Gastroesophageal sphincter (tissue), 4 donors: Measurements from ENCODE around the gene AFF3. TPM values are rescaled to one million over a fixed set of nuclear protein-coding genes. Genes with fewer than 3 reads are reported as not detected.
A peak's percentile ranks its signal among the peaks of the same experiment; 100 is the strongest.

ENCODE experiments used
- ATAC-seq: fragments of 150-250 bp; one replicate; pipeline ENCODE4 v1.9.1; 2016; ENCODE audit warnings: mild to moderate bottlenecking, moderate library complexity
- H3K27ac ChIP-seq, 4 donors: fragments of 200-600 bp; sonication (generic) in 3 of 4; 1 replicate in 3 of 4; 2 replicates in 1 of 4; pipeline ENCODE4 v1.5.1; 2016 to 2019
- H3K27me3 ChIP-seq: fragments of 200-600 bp; sonication (generic); one replicate; pipeline ENCODE4 v1.5.1; 2019
- H3K36me3 ChIP-seq, 2 donors: fragments of 200-600 bp; sonication (generic); one replicate each; pipeline ENCODE4 v1.5.1; 2019; ENCODE audit warnings: control low read depth in 1 of 2
- H3K4me1 ChIP-seq, 3 donors: fragments of 200-600 bp; sonication (generic); 1 replicate in 2 of 3; 2 replicates in 1 of 3; pipeline ENCODE4 v1.5.1; 2016 to 2019; ENCODE audit warnings: control low read depth in 2 of 3
- H3K4me3 ChIP-seq, 2 donors: fragments of 200-600 bp; sonication (generic); one replicate each; pipeline ENCODE4 v1.5.1; 2019; ENCODE audit warnings: mild to moderate bottlenecking in 1 of 2, moderate library complexity in 1 of 2
- H3K9me3 ChIP-seq, 3 donors: fragments of 200-600 bp; sonication (generic); one replicate each; pipeline ENCODE4 v1.5.1; 2017 to 2019; ENCODE audit warnings: control low read depth in 2 of 3
- EP300 ChIP-seq: sonication (generic); formaldehyde crosslinking; IDR thresholded peaks from one replicate; pipeline ENCODE4 v1.6.1; 2017; ENCODE audit warnings: antibody characterized with exemption, mild to moderate bottlenecking
- POLR2A ChIP-seq, 2 donors: fragments of 450-650 bp; IDR thresholded peaks; one replicate each; pipeline ENCODE4 v1.6.1; 2017; ENCODE audit warnings: antibody characterized with exemption in 2 of 2, mild to moderate bottlenecking in 2 of 2, moderate library complexity in 1 of 2
- POLR2AphosphoS5 ChIP-seq: sonication (generic); formaldehyde crosslinking; IDR thresholded peaks from one replicate; pipeline ENCODE4 v1.6.1; 2017; ENCODE audit warnings: antibody characterized with exemption
- WGBS, 2 donors: methylation state at CpG; one replicate each; pipeline ENCODE4 v1.1.5; 2018; ENCODE audit warnings: low coverage in 1 of 2; 5-methylcytosine and 5-hydroxymethylcytosine counted together
- total RNA-seq, 4 donors: library from RNA; depleted of rRNA; stranded (reverse); fragments of >200 nt; gene quantifications; one replicate each; pipeline ENCODE4 v1.1.0, GENCODE V29; 2016
- TF ChIP-seq, protein P1 (sequence below), 4 experiments: fragments of 200-600 bp in 2 of 4; fragments of 450-650 bp in 2 of 4; sonication (generic) in 1 of 4; IDR thresholded peaks; one replicate each; pipeline ENCODE4 v1.5.1; 2017 to 2019; ENCODE audit warnings: antibody characterized with exemption in 4 of 4, mild to moderate bottlenecking in 2 of 4, moderate library complexity in 2 of 4

Gene AFF3
- total RNA-seq, 4 donors from 2014 or later: 15.4 to 74.8 (median 37.7) TPM

DNA sequence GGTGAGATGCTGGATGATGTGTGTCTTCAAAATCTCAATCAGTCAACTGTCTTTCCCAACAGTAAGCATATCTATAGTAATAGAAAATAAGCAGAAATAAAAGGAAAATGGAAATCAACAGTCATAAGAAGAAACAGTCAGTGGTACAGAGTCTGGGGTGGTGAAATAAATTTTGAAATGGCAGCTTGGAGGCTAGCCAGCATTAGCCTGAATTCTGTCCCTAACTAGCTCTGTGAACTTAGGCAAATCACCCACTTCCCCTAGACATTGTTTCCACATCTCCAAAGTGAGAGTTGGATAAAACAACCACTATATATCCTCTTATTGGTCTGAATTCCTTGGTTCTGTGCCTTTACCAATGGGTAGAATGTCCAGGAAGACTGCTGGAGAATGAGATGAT is 462.9 kb downstream of the AFF3 start:
- ATAC-seq: peak; percentile 65
- H3K27ac ChIP-seq: no peak overlapping the region
- no peaks in the 10 kb centered on the region for H3K36me3 ChIP-seq
- no peak overlapping the region for H3K4me3 ChIP-seq
- no peaks in the 10 kb centered on the region for H3K9me3 ChIP-seq
- no peaks in the 10 kb centered on the region for H3K4me1 ChIP-seq
- TF ChIP-seq POLR2A (IDR thresholded peaks at IDR 0.05): no peak
- TF ChIP-seq POLR2AphosphoS5: no peak
- TF ChIP-seq, protein P1, sequence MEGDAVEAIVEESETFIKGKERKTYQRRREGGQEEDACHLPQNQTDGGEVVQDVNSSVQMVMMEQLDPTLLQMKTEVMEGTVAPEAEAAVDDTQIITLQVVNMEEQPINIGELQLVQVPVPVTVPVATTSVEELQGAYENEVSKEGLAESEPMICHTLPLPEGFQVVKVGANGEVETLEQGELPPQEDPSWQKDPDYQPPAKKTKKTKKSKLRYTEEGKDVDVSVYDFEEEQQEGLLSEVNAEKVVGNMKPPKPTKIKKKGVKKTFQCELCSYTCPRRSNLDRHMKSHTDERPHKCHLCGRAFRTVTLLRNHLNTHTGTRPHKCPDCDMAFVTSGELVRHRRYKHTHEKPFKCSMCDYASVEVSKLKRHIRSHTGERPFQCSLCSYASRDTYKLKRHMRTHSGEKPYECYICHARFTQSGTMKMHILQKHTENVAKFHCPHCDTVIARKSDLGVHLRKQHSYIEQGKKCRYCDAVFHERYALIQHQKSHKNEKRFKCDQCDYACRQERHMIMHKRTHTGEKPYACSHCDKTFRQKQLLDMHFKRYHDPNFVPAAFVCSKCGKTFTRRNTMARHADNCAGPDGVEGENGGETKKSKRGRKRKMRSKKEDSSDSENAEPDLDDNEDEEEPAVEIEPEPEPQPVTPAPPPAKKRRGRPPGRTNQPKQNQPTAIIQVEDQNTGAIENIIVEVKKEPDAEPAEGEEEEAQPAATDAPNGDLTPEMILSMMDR (IDR thresholded peaks at IDR 0.05): no peak
- no peak for TF ChIP-seq EP300
- no peaks in the 10 kb centered on the region for H3K27me3 ChIP-seq

DNA sequence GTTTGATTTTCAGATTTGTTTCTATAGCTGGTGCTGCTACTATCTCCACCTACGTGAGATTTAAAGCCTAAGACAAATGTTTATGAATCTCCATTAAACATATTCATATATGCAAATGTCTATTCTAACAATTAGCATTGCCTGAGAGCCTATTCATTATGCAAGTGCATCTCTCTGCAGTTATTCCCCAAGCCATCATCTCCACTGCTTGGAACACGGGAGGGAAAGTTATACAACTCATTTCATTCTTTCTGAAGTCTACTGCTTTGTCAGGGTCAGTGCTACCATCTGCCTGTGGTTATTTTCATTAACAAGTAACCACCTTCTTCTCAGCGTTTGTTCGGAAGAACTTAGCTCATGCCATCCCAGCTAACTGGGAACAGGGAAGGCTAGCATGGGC is 463.8 kb downstream of the AFF3 start:
- no peak overlapping the region for H3K27ac ChIP-seq
- TF ChIP-seq POLR2AphosphoS5: no peak
- TF ChIP-seq, protein P1 (IDR thresholded peaks at IDR 0.05): no peak
- TF ChIP-seq EP300: no peak
- TF ChIP-seq POLR2A (IDR thresholded peaks at IDR 0.05): no peak
- no peaks in the 10 kb centered on the region for H3K27me3 ChIP-seq
- no peaks in the 10 kb centered on the region for H3K4me1 ChIP-seq
- 92 to 100% methylated on average over 1 to 2 of the region's 4 CpGs for WGBS, 2 donors
- no peaks in the 10 kb centered on the region for H3K9me3 ChIP-seq
- ATAC-seq: no peak
- H3K4me3 ChIP-seq: no peak overlapping the region
- no peaks in the 10 kb centered on the region for H3K36me3 ChIP-seq

DNA sequence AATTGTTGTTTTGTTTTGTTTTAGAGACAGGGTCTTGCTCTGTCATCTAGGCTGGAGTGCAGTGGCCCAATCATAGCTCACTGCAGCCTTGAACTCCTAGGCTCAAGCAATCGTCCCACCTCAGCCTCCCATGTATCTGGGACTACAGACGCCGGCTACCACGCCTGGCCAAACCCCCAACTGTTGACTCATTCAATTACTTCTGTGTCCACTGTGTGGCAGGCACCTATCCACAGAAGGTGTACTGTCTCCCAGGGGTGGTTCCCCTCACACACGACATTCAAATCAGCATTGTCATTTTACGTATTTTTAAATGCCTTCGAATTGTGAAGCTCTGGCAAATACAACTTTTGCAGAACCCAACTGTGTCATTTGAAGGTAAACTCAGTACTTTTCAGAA is 464.6 kb downstream of the AFF3 start:
- no peaks in the 10 kb centered on the region for H3K36me3 ChIP-seq
- WGBS, 2 donors: 84% methylated on average over 6 to 7 of the region's 7 CpGs
- TF ChIP-seq, protein P1 (IDR thresholded peaks at IDR 0.05): no peak
- H3K27ac ChIP-seq: no peak overlapping the region
- no peak for ATAC-seq
- no peaks in the 10 kb centered on the region for H3K27me3 ChIP-seq
- H3K9me3 ChIP-seq: no peaks in the 10 kb centered on the region
- H3K4me1 ChIP-seq: no peaks in the 10 kb centered on the region
- no peak overlapping the region for H3K4me3 ChIP-seq

DNA sequence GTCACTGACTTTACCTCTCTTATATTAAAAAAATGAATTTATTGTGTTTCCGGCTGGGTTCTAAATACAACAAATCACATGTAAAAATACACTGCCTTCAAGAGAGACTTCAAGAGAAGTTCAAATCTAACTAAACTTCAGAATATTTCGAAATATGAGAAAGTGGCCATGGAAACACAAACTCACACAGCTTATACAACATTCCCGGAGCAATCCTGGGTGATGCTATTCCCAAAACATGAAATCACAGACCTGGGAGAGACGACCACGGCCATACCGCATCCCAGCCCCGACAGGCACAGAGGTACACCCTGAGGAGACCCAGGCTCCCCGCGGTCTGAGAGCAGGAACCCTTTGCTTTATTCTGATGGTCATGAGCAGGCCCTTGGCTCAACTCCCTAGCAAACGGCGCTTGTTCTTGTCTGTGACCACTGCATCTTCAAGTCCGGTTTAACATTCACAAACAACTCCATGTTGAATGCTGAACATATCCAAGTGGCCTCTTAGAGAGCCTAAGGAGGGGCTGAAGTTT is 467.2 kb downstream of the AFF3 start:
- no peak for ATAC-seq
- Histone ChIP-seq H3K27ac (no peak overlapping the region), H3K4me1 (peaks cover 0 to 4% (median 0%) of the 10 kb centered on the region in 3 donors), H3K9me3 (no peaks in the 10 kb centered on the region), H3K36me3 (no peaks in the 10 kb centered on the region), H3K4me3 (no peak overlapping the region), H3K27me3 (no peaks in the 10 kb centered on the region)
- WGBS, 2 donors: 87 to 97% methylated on average over 5 to 7 of the region's 12 CpGs
- no peak for TF ChIP-seq EP300

DNA sequence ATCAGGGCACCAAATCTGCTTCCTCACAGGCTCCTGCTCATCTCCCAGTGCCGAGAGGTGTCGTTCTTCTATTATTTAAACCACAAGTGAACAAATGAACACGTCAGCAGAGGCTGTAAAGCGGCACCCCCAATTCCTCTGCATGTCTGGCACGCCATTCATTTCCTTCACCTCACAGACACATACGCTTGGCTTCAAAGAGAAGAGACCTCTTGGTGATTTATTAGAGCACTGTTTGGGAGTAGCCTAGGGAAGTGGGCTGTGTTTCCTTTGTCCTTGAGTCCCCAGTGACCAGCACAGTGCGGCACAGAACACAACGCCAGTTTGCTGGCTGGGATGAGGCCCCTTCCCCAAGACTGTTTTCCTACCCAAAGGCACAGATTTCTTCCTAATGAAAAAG is 468.3 kb downstream of the AFF3 start:
- H3K27ac ChIP-seq: no peak overlapping the region

More for the DNA sequence above, 468.3 kb downstream of the AFF3 start:
- Histone ChIP-seq H3K4me3 (no peak overlapping the region), H3K36me3 (no peaks in the 10 kb centered on the region), H3K9me3 (no peaks in the 10 kb centered on the region), H3K4me1 (peaks cover 0 to 4% (median 0%) of the 10 kb centered on the region in 3 donors), H3K27me3 (no peaks in the 10 kb centered on the region)
- ATAC-seq: no peak
- TF ChIP-seq, protein P1 (IDR thresholded peaks at IDR 0.05): no peak
- TF ChIP-seq EP300: no peak
- WGBS, 2 donors: 80 to 81% methylated on average over 6 to 8 of the region's 8 CpGs
